Measurements from ENCODE around the gene SP100.
"Not testable (repeated sequence)": the region's sequence is repeated elsewhere in the genome, so short reads cannot be mapped to it uniquely, and the experiment has no call there.

Gene SP100

DNA sequence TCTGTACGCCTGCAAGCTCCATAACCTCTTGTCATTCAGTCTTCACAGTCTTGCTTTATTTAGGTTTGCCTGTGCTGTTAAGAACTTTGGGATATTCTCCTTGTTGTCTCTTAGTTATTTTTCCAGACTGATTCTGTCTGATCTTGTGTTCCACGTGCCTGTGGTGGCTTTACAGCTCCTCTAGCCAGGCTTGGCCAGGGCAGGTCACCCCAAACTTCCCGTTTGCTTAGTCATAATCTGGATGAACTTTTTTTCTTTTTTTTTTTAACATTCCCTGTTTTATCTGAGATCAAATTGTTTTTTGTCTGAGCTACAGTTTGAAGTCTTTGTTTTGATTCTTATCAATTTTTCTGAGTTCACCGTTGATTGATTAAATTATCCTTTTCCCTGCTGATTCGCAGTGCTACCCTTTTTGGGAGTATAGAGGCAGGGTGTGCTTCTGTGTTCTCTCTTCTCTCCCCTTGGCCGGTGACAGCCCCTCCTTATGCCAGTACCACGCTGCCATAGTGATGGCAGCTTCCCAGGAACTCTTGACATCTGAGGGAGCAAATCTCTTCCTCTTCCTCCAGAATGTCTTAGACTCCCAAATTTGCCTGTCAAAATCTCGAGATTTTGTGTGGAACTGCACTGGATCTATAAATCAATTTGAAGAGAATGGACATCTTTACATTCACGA is 2.5 kb downstream of the SP100 start:
- no peak for DNase-seq (ENCODE audit: low read depth, low spot score)
- H3K27ac ChIP-seq = peak overlapping the region; percentile 29

DNA sequence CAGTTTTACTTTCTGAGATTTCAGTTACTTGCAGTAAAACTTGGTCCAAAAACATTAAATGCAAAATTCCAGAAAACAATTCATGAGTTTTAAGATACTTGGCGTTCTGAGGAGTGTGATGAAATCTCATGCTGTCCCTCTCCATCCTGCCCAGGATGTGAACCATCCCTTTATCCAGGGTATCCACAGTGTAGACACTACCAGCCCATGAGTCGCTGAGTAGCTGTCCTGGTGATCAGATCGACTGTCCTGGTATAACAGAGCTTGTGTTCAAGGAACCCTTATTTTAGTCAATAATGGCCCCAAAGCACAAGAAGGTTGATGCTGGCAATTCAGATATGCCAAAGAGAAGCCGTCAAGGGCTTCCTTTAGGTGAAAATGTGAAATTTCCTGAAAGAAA is 3.2 kb downstream of the SP100 start:
- DNase-seq (ENCODE audit: low read depth, low spot score) = no peak
- no peak overlapping the region for H3K27ac ChIP-seq

DNA sequence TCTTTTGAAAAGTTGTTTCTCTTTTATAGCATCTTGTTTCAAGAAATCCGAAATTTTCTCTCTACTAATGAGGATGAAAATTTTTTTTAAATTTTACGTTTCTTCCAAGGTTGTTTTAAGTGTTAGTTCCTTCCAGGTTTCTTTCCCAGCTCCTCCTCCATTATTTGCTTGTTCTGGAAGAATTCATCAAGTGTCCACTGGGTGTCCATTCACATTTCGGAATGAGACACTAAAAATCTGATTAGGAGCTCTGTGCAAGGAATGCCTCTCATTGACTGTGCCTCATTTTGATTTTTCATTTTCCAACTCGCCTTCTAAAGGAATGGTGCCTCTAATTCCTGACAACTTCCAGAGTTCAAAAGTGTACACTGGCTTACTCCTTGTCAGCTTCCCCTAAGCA is 6.1 kb downstream of the SP100 start:
- H3K27ac ChIP-seq = no peak overlapping the region
- no peak for DNase-seq (ENCODE audit: low read depth, low spot score)

DNA sequence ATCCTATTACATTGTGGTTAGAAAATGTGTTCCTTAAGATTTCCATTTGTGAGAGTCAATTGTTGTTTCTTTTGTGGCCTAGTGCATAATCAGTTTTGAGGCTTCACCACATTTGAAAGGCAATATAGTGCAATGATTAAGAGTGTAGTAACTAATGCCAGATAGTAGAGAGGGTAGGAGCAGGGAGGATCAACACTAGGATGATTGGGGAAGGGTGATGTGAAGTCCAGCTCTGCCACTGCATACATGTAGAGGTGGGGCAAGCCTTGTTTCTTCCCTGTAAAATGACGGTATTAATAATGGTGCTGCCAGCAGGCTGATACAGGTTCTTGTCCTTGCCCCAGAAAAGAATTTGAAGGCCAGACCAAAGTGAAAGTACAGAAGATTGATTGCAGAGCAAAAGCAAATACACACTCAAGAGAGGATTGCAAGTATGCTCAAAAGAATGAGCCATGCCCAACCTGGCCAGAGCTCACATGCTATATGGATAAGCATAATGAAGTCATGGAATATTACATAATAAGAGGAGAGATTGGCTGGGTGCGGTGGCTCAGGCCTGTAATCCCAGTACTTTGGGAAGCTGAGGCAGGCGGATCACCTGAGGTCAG is 8.0 kb downstream of the SP100 start:
- peak; percentile 90 for DNase-seq (ENCODE audit: low read depth, low spot score)
- peak overlapping the region; percentile 80 for H3K27ac ChIP-seq

DNA sequence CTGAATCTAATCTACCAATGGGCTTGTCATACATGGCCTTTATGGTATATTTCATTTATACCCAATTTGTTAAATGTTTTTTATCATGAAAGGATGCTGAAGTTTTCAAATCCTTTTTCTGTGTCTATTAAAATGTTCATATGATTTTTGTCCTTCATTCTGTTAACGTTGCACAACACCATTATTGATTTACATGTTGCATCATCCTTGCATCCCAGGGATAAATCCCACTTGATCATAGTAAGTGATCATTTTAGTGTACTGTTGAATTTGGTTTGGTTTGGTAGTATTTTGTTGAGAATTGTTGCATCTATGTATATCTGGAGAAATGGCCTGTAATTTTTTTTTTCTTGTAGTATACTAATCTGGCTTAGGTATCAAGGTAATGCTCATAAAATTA is 9.4 kb downstream of the SP100 start:
- no peak for DNase-seq (ENCODE audit: low read depth, low spot score)
- H3K27ac ChIP-seq = no peak overlapping the region

DNA sequence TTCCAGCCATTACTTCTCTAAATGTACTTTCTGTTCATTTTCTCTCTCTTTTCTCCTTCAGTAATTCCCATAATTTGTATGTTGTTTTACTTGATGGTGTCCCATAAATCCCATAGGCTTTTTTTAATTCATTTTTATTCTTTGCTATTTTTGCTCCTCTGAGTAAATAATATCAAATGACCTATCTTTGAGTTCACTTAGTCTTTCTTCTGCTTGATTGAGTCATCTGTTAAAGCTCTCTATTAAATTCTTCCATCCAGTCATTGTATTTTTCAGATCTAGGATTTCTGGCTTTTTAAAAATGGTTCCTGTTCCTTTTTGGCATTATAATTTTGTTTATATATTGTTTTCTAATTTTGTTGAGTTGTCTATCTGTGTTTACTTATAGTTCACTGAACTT is 13.5 kb downstream of the SP100 start:
- no peak overlapping the region for H3K27ac ChIP-seq
- DNase-seq (ENCODE audit: low read depth, low spot score) = no peak

DNA sequence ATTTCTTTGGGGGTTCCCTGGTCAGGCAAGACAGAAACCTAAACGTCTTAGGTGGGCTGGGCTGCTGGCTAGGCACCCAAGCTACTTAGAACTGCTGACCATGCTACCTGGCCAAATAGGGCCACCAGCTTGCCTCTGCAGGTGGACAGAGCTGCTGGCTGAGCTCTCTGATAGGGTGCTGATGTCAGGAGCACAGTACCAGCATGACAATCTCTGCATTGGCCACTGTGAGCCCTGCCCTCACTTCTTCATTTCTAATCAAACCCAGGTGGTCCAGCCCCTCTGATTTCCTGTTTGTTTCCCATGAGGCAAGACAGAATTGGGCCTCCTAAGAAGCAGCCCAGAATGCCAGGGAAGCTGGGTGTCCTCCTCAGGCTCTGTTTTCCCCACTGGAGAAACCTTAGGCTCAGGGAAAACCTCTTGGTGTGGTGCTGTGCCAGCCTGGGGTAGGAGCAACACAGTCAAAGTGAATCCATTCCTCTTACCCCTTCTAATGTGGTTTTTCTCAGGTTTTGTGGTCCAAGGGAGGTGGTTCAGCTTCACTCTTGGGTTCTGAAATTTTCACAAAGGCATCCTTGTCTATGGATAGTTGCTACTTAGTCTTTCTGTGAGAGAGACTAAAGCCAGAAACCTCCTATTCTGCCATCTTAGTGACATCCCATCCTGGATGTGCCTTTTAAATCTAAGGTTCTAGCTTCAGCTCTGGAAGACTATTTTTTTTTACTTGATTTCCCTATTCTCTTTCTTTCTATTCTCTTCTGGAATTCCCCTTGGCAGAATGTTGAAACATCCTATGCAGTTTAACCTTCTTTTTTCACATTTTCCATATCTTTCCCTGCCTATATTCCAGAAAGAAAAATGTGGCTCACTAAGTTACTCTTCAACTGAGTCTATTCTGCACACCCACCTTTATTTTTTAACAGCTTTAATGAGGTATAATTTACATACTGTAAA is 15.2 kb downstream of the SP100 start:
- DNase-seq (ENCODE audit: low read depth, low spot score) = no peak
- H3K27ac ChIP-seq = no peak overlapping the region

DNA sequence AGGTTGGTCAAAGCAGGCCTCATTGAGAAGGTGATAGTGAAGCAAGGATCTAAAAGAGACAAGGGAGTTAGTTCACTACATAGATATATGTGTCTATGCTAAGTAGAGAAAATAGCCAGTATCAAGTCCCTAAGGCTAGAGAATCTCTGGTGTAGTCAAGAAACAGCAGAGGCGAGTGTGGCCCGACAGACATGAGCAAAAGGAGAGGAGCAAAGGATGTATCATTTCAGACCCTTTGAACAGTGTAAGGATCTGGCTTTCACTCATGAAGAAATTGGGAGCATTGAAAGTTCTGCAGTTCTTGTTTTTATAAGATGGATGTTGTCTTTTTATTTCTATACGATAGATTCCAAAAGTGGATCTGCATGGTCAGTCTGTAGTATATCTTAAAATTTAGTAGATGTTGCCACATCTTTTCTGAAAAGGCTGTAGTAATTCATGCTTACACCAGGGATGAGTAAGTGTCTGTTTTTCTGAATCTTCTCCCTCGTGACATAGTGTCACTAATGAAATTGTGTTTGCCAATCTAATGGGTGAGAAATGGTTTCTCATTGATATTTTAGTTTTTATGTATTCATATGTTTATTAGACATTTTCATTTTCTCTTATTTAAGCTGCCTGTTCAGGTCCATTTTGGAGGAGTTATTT is 18.8 kb downstream of the SP100 start:
- no peak for DNase-seq (ENCODE audit: low read depth, low spot score)
- H3K27ac ChIP-seq = peak overlapping the region; percentile 37

DNA sequence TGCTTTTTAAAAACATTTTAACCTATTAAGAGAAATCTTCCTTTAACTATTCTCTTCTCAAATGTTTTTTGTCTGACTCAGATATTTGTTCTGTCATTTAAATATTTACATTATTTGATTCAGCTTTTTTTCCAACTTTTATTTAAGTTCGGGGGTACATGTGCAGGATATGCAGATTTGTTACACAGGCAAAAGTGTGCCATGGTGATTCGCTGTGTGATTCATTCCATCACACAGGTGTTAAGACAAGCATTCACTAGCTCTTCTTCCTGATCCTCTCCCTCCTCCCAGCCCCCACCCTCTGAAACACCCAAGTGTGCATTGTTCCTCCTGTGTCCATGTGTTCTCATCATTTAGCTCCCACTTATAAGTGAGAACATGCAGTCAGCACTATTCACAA is 19.4 kb downstream of the SP100 start:
- H3K27ac ChIP-seq = peak overlapping the region; percentile 37
- DNase-seq (ENCODE audit: low read depth, low spot score) = no peak

DNA sequence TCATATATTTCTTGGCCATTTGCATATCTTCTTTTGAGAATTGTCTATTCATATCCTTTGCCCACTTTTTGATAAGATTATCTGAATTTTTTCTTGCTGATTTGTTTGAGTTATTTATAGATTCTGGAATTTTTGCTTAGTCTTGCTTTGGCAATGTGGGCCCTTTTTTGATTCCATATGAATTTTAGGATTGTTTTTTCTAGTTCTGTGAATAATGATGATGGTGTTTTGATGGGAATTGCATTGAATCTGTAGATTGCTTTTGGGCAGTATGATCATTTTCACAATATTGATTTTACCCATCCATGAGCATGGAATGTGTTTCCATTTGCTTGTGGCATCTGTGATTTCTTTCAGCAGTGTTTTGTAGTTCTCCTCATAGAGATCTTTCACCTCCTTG is 23.1 kb downstream of the SP100 start:
- H3K27ac ChIP-seq; DNase-seq (ENCODE audit: low read depth, low spot score): not testable (repeated sequence)

DNA sequence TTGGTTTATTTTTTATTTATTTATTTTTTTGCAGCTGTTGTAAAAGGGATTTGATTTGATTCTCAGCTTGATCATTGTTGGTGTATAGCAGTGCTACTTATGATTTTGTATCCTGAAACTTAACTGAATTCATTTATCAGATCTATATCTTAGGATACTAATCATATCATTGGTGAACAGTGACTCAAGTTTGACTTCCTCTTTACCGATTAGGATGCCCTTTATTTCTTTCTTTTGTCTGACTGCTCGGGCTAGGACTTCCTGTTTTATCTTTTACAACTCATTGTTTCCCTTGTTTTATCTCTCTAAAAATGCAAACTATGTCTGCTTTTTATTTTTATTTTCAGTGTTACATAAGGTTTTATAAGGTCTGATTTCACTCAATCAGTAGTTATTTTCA is 23.6 kb downstream of the SP100 start:
- no peak for DNase-seq (ENCODE audit: low read depth, low spot score)
- H3K27ac ChIP-seq = no peak overlapping the region

DNA sequence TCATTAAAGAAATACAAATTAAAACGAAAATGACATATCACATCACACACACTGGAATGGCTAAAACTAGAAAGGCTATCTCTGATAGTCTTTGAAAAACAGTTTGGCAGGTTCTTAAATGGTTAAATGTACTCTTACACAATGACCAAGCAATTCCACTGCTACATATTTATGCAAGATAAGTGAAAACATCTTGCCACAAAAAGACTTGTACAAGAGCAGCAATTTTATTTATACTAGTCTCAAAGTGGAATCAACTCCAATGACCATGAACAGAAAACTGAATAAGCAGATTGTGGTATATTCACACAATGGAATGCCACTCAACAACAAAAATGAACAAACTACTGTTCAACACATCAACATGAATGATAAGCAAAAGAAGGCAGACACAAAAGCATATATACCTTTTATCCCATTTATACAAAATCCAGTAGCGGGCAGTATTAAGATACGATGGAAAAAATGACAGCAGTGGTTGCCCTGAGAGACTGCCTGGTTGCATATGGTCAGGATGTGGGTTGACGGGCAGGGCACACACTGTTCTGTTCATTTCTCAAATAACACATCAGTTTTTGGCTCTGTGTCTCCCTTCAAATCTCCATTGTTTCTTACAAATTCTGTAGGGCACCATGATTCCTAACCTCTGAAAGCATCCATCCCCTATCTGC is 25.4 kb downstream of the SP100 start:
- H3K27ac ChIP-seq = no peak overlapping the region
- DNase-seq (ENCODE audit: low read depth, low spot score) = no peak

DNA sequence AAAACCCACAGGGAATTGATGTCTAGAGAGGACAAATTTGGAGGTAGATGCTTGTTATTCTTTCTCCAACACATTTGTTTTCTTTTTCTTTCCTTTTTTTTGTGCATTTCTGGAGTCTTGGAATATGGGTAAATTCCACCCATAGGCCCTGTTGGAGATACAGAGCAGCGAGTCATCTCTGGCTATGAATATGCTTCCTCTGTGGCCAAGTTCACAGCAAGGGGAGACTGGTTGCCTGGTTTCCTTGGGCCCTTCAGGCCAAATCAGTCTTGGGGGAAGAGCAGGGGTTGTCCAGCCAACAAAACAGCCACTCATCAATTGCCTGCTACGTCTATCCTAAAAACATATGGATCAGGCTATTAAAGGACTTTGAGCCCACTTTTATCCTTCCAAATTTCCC is 27.5 kb downstream of the SP100 start:
- DNase-seq (ENCODE audit: low read depth, low spot score) = no peak
- H3K27ac ChIP-seq = no peak overlapping the region

DNA sequence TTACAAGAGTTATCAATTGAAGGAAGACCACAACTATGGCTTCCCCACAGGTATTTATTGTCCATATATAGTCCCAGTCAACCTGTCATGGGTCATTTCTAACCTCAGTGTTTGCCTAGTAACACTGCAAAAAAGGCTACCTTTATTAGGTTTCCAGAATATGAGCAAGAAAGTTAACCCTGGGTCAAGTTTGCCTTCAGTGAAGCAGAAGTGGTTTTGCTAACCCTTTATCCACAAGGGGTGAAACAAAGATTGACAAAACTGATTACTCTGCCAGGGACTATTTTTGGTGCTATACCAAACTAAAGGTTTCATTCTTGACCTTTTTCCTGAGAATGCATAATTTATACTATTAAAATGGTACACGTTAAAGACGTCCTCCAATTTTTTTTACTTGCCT is 28.8 kb downstream of the SP100 start:
- DNase-seq (ENCODE audit: low read depth, low spot score) = no peak
- H3K27ac ChIP-seq = no peak overlapping the region

DNA sequence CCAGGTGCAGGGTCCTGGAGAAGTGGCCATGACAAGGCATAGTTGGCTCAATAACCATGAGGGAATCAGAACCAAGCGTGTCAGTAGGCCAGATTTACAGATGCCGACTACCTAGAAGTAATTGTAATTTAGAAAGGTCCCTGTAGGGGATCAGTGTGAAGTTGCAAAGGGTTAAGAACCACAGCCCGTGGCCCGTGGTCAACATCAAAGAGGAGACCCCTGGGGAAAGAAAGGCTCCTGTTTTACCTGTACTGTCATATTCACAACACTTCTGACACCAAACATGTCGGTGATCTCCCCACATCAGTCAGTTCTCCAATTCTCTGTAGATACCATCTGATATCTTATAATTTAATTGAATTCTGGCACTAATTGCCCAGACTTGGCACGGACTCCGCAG is 31.0 kb downstream of the SP100 start:
- DNase-seq (ENCODE audit: low read depth, low spot score) = no peak
- no peak overlapping the region for H3K27ac ChIP-seq

DNA sequence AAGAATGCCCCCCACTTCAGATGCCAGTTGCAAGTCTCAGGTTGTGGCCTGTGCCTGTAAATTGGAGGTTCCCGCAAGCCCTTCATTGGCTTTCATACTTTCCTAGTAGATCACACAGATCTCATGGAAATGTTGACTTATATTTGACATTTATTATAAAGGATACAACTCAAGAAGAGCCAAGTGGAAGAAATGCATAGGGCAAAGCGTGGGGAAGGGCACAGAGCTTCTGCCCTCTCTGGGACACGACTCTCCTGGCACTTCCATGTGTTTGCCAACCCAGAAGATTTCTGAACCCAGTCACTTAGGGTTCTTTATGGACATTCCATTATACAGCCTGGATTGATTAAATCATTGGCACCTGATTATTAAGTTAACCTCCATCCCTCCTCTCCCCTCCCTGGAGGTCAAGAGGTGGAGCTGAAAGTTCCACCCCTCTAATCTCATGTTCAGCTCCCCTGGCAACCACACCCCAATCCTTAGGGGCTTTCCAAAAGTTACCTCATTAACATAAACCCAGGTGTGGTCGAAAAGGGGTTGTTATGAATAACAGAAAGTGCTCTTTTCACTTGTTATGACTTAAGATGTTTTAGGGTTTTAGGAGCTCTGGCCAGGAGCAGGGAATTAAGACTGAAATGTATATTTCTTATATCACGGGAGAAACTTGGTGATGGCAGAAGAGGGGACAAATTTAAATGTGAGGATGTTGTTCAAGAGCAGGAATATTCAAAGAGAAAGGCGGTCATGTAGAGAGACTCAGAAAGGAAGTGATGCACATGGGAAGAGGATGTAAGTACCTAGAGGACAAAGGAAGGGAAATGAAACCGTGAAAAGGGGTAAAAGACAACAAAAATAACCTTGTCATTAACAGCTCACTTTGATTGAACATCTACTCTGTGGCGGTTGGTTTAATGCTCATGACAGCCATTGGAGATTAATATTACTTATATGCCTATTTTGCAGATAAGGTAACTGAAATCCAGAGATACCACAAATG is 31.8 kb downstream of the SP100 start:
- DNase-seq (ENCODE audit: low read depth, low spot score) = no peak
- H3K27ac ChIP-seq = no peak overlapping the region

DNA sequence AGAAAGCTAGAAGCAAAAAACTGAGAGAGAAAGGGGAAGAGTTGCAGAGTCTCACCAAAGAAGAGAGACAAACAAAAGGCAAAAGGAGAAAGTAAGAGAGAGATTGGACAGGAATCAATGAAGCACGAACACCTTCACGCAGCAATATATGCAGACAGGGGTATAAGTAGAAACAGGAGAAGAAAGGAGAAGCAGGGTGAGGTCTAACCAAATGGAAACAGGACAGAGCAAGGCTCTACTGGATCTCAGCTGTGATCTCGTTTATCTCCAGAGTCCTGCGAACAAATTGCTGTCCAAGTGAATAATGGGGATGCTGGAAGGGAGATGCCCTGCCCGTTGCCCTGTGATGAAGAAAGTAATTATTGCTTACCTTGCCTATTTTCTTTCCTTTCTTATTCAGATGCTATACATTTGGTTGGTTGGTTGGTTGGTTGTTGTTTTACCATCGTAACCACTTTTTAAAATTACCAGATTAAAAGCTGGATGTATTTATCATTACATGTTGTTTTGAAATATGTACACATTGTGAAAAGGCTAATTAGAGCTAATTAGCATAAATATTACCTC is 34.0 kb downstream of the SP100 start:
- no peak overlapping the region for H3K27ac ChIP-seq

DNA sequence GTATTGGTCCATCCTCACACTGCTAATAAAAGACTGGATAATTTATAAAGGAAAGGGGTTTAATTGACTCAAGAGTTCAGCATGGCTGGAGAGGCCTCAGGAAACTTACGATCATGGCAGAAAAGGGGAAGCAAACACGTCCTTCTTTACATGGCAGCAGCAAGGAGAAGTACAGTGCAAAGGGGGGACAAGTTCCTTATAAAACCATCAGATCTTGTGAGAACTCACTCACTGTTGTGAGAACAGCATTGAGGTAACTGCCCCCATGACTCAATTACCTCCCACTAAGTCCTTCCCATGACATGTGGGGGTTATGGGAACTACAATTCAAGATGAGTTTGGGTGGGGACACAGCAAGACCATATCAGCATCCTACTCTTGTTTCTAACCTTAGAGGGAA is 37.0 kb downstream of the SP100 start:
- H3K27ac ChIP-seq = no peak overlapping the region
- no peak for DNase-seq (ENCODE audit: low read depth, low spot score)

More for the DNA sequence above, 34.0 kb downstream of the SP100 start:
- DNase-seq (ENCODE audit: low read depth, low spot score) = no peak
